Muscle of leg (tissue), 11 donors: ENCODE measurements around the gene SART1. TPM values are rescaled to one million over a fixed set of nuclear protein-coding genes. Genes with fewer than 3 reads are reported as not detected.

Source experiments
- DNase-seq: peaks from one replicate; pipeline ENCODE4 v3.0.0; 2013
- H3K27ac ChIP-seq: one replicate; pipeline ENCODE4 v1.5.1; 2013; ENCODE audit warnings: mild to moderate bottlenecking, low read length, control low read depth
- H3K27me3 ChIP-seq: one replicate; pipeline ENCODE4 v1.6.1; 2013; ENCODE audit warnings: low read length; ENCODE audit not compliant: control insufficient read depth, insufficient read depth
- H3K36me3 ChIP-seq: one replicate; pipeline ENCODE4 v1.6.1; 2013; ENCODE audit warnings: low read length; ENCODE audit not compliant: control insufficient read depth, insufficient read depth
- H3K4me1 ChIP-seq: one replicate; pipeline ENCODE4 v1.6.1; 2013; ENCODE audit warnings: low read length; ENCODE audit not compliant: control insufficient read depth, insufficient read depth
- H3K4me3 ChIP-seq: one replicate; pipeline ENCODE4 v1.5.1; 2013; ENCODE audit warnings: low read length, control low read depth
- H3K9me3 ChIP-seq: replicated peaks from 2 replicates; pipeline ENCODE4 v1.6.1; 2013; ENCODE audit warnings: low read depth, low read length; ENCODE audit not compliant: control insufficient read depth
- WGBS: methylation state at CpG from one replicate; pipeline ENCODE4 v1.1.5; 2013; ENCODE audit warnings: missing lambda C conversion rate; ENCODE audit not compliant: insufficient coverage; 5-methylcytosine and 5-hydroxymethylcytosine counted together
- polyA plus RNA-seq, 8 donors: library from polyadenylated mRNA; unstranded; fragments of 120-200 nt; gene quantifications; one replicate each; pipeline versions ENCODE4 v1.2.1 to v1.2.3, GENCODE V29; 2013; ENCODE audit warnings: inconsistent platforms in 1 of 8, low replicate concordance in 1 of 8; ENCODE audit not compliant: insufficient read length in 8 of 8, insufficient read depth in 1 of 8
- total RNA-seq: library from RNA; stranded (reverse); fragments of 120-200 nt; gene quantifications from one replicate; pipeline ENCODE4 v1.2.4, GENCODE V29; 2013

The SART1 gene
- total and polyA plus RNA-seq, 9 donors, result 27.6 to 52.3 (median 42.8) TPM

GRCh38 chr11:65958774-65959420 lies 2.6 kb upstream of the SART1 start:
- no peak for DNase-seq
- no peaks in the 10 kb centered on the region for H3K27me3 ChIP-seq
- no peak overlapping the region for H3K4me3 ChIP-seq
- no peak overlapping the region for H3K27ac ChIP-seq
- H3K9me3 ChIP-seq, result no peaks in the 10 kb centered on the region
- H3K4me1 ChIP-seq, result peaks cover 18% of the 10 kb centered on the region
- 77% methylated on average over 11 of the region's 17 CpGs for WGBS
- peaks cover 4% of the 10 kb centered on the region for H3K36me3 ChIP-seq

DNA sequence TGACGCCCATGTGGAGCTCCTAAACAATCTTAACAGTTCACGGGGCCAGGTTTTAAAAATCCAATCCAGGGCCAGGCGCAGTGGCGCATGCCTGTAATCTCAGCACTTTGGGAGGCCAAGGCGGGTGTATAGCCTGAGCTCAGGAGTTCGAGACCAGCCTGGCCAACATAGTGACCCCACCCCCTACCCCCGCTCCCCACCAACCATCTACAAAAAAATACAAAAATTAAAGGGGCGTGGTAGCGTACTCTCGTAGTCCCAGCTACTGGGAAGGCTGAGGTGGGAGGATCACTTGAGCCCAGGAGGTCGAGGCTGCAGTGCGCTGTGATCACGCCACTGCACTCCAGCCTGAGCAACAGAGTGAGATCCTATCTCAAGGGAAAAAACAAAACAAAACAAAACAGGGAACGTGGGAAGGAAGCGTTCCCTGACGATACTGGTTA lies 689 bp upstream of the SART1 start:
- H3K4me1 ChIP-seq, result peaks cover 18% of the 10 kb centered on the region
- H3K36me3 ChIP-seq, result peaks cover 23% of the 10 kb centered on the region
- H3K9me3 ChIP-seq, result no peaks in the 10 kb centered on the region
- H3K4me3 ChIP-seq, result peak overlapping the region; percentile 92
- no peak for DNase-seq
- H3K27me3 ChIP-seq, result no peaks in the 10 kb centered on the region
- H3K27ac ChIP-seq, result peak overlapping the region; percentile 97
- 66% methylated on average over 7 of the region's 16 CpGs for WGBS

GRCh38 chr11:65962141-65962564 lies 619 bp downstream of the SART1 start:
- no peaks in the 10 kb centered on the region for H3K27me3 ChIP-seq
- WGBS, result 11% methylated on average over 3 of the region's 13 CpGs
- no peaks in the 10 kb centered on the region for H3K9me3 ChIP-seq
- no peak for DNase-seq
- peak overlapping the region; percentile 35 for H3K27ac ChIP-seq
- peaks cover 37% of the 10 kb centered on the region for H3K36me3 ChIP-seq
- H3K4me3 ChIP-seq, result peak overlapping the region; percentile 92
- H3K4me1 ChIP-seq, result peaks cover 18% of the 10 kb centered on the region

- Histone ChIP-seq H3K4me1 (peaks cover 24% of the 10 kb centered on the region), H3K4me3 (no peak overlapping the region), H3K36me3 (peaks cover 61% of the 10 kb centered on the region), H3K9me3 (no peaks in the 10 kb centered on the region), H3K27me3 (no peaks in the 10 kb centered on the region), H3K27ac (no peak overlapping the region)
- 84% methylated on average over 7 of the region's 10 CpGs for WGBS
- DNase-seq, result no peak
Observed at GRCh38 chr11:65964906-65965305, 3.4 kb downstream of the SART1 start.

DNA sequence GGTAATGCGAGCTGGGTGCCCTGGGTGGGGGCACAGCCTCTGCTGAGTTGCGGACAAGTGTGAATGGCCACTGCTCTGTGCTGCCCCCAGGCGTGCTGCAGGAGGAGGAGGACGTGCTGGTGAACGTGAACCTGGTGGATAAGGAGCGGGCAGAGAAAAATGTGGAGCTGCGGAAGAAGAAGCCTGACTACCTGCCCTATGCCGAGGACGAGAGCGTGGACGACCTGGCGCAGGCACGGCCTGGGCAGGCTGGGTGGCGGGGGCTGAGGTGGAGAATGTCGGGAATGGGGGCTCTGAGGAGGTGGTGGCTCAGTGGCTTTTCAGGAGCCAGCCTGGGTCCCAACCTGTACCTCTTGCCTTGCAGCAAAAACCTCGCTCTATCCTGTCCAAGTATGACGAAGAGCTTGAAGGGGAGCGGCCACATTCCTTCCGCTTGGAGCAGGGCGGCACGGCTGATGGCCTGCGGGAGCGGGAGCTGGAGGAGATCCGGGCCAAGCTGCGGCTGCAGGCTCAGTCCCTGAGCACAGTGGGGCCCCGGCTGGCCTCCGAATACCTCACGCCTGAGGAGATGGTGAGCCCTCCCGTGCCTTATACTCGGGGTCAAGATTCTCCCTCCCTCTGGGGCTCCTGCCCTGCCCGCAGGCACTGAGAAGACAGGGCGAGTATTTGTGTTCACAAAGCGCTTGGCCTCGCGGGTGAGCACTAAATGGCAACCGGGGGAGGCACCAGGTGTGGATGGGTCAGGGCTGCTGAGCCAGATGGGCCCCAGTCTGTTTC lies 4.6 kb downstream of the SART1 start:
- 95% methylated on average over 31 of the region's 36 CpGs for WGBS
- DNase-seq, result no peak
- Histone ChIP-seq H3K27me3 (no peaks in the 10 kb centered on the region), H3K27ac (no peak overlapping the region), H3K4me3 (no peak overlapping the region), H3K36me3 (peaks cover 68% of the 10 kb centered on the region), H3K9me3 (no peaks in the 10 kb centered on the region), H3K4me1 (peaks cover 19% of the 10 kb centered on the region)

- Histone ChIP-seq H3K4me1 (peaks cover 15% of the 10 kb centered on the region), H3K27ac (no peak overlapping the region), H3K27me3 (no peaks in the 10 kb centered on the region), H3K9me3 (no peaks in the 10 kb centered on the region), H3K4me3 (no peak overlapping the region), H3K36me3 (peaks cover 71% of the 10 kb centered on the region)
- 90% methylated on average over 25 of the region's 30 CpGs for WGBS
- DNase-seq, result no peak
Observed at GRCh38 chr11:65967329-65967934, 5.9 kb downstream of the SART1 start.

DNA sequence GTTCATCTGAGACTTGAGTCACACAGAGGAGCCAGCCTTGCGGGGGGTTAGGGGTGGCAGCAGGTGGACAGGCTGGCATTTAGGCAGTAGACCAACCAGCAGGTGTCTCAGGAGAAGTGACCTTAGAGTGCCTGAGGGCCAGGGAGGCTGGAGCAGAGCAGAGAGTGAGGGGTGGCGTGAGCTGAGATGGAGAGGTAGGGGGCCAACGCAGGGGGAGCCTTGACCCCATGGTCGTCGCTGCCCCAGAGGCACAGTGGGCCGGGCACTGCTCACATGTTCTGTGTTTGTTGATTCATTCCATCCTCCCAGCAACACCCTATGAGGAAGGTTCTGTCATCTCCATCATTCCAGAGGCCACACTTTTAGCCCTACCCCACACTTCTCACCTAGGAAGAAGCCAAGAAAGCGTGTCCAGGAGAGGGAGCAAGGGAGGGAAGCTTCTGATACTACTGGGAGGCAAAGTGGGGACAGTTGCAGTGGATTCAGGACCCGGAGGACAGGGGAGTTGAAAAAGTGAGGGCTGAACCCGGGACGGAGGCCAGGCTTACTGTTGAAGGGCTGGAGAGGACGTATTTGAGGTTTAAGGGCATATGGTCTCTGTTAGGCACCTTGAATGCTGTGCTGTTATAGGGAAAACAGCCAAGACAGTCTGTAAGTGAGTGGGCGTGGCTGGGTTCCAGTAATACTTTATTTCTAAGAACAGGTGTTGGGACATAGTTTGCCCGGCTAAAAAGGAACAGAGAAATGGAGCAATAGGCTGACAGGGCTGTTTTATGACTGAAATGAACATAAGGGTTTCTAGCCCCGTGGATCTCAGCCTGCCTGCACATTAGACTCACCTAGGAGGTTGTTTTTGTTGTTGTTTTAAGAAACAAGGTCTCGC lies 7.3 kb downstream of the SART1 start:
- 80% methylated on average over 8 of the region's 15 CpGs for WGBS
- no peak for DNase-seq
- H3K27ac ChIP-seq, result peak overlapping the region; percentile 29
- H3K9me3 ChIP-seq, result no peaks in the 10 kb centered on the region
- H3K4me1 ChIP-seq, result peaks cover 7% of the 10 kb centered on the region
- no peaks in the 10 kb centered on the region for H3K27me3 ChIP-seq
- peaks cover 76% of the 10 kb centered on the region for H3K36me3 ChIP-seq
- no peak overlapping the region for H3K4me3 ChIP-seq

- Histone ChIP-seq H3K4me3 (no peak overlapping the region), H3K27me3 (no peaks in the 10 kb centered on the region), H3K36me3 (peaks cover 65% of the 10 kb centered on the region), H3K4me1 (peaks cover 7% of the 10 kb centered on the region), H3K27ac (no peak overlapping the region), H3K9me3 (no peaks in the 10 kb centered on the region)
- DNase-seq, result no peak
- 90% methylated on average over 4 of the region's 8 CpGs for WGBS
Observed at GRCh38 chr11:65972116-65972515, 10.6 kb downstream of the SART1 start.

- no peak for DNase-seq
Observed at GRCh38 chr11:65973439-65974110, 12.0 kb downstream of the SART1 start.

More at GRCh38 chr11:65973439-65974110, 12.0 kb downstream of the SART1 start:
- Histone ChIP-seq H3K27me3 (no peaks in the 10 kb centered on the region), H3K9me3 (no peaks in the 10 kb centered on the region), H3K27ac (no peak overlapping the region), H3K4me3 (no peak overlapping the region), H3K4me1 (peaks cover 4% of the 10 kb centered on the region), H3K36me3 (peaks cover 65% of the 10 kb centered on the region)
- 94% methylated on average over 9 of the region's 13 CpGs for WGBS
